ENCODE results near the gene PIAS2.

Gene PIAS2

GRCh38 chr18:46814399-46814798, 102.9 kb downstream of the PIAS2 start:
- TF ChIP-seq ZBTB7A (IDR thresholded peaks at IDR 0.05; ENCODE audit: low read depth) (no peak), NFIC (IDR thresholded peaks at IDR 0.05) (no peak), CREB1 (IDR thresholded peaks at IDR 0.05; ENCODE audit: low read depth) (no peak), RAD21 (IDR thresholded peaks at IDR 0.05; ENCODE audit: low read depth) (no peak), EGR1 (IDR thresholded peaks at IDR 0.05) (no peak), EP300 (IDR thresholded peaks at IDR 0.05; ENCODE audit: borderline replicate concordance) (no peak), TCF12 (IDR thresholded peaks at IDR 0.05; ENCODE audit: low read depth) (no peak), CEBPB (IDR thresholded peaks at IDR 0.05) (no peak)

- TF ChIP-seq FOXM1 (IDR thresholded peaks at IDR 0.05; ENCODE audit: borderline replicate concordance, low read depth) (no peak), MAX (IDR thresholded peaks at IDR 0.05) (no peak), CREB1 (IDR thresholded peaks at IDR 0.05; ENCODE audit: low read depth) (no peak), EGR1 (IDR thresholded peaks at IDR 0.05) (no peak), CEBPB (IDR thresholded peaks at IDR 0.05) (no peak), YY1 (IDR thresholded peaks at IDR 0.05; ENCODE audit: low read depth) (no peak), TCF12 (IDR thresholded peaks at IDR 0.05; ENCODE audit: low read depth) (no peak), RAD21 (IDR thresholded peaks at IDR 0.05; ENCODE audit: low read depth) (no peak), NFIC (IDR thresholded peaks at IDR 0.05) (no peak), REST (IDR thresholded peaks at IDR 0.05; ENCODE audit: low read depth) (no peak), USF1 (IDR thresholded peaks at IDR 0.05) (no peak), TAF1 (IDR thresholded peaks at IDR 0.05; ENCODE audit: low read depth) (no peak), ZBTB7A (IDR thresholded peaks at IDR 0.05; ENCODE audit: low read depth) (no peak), TEAD4 (IDR thresholded peaks at IDR 0.05) (no peak), EP300 (IDR thresholded peaks at IDR 0.05; ENCODE audit: borderline replicate concordance) (no peak)
These were observed 105.0 kb downstream of the PIAS2 start for GRCh38 chr18:46812311-46812710.

GRCh38 chr18:46810481-46811000, 106.8 kb downstream of the PIAS2 start:
- TF ChIP-seq CEBPB (IDR thresholded peaks at IDR 0.05) (no peak), REST (IDR thresholded peaks at IDR 0.05; ENCODE audit: low read depth) (no peak), YY1 (IDR thresholded peaks at IDR 0.05; ENCODE audit: low read depth) (no peak), ZBTB7A (IDR thresholded peaks at IDR 0.05; ENCODE audit: low read depth) (no peak), EGR1 (IDR thresholded peaks at IDR 0.05) (no peak), FOXM1 (IDR thresholded peaks at IDR 0.05; ENCODE audit: borderline replicate concordance, low read depth) (no peak), CREB1 (IDR thresholded peaks at IDR 0.05; ENCODE audit: low read depth) (no peak), RAD21 (IDR thresholded peaks at IDR 0.05; ENCODE audit: low read depth) (no peak)

- TF ChIP-seq USF1 (IDR thresholded peaks at IDR 0.05) (no peak), TCF12 (IDR thresholded peaks at IDR 0.05; ENCODE audit: low read depth) (no peak), REST (IDR thresholded peaks at IDR 0.05; ENCODE audit: low read depth) (no peak), EP300 (IDR thresholded peaks at IDR 0.05; ENCODE audit: borderline replicate concordance) (no peak), NFIC (IDR thresholded peaks at IDR 0.05) (no peak), TAF1 (IDR thresholded peaks at IDR 0.05; ENCODE audit: low read depth) (no peak), MAX (IDR thresholded peaks at IDR 0.05) (no peak), YY1 (IDR thresholded peaks at IDR 0.05; ENCODE audit: low read depth) (no peak), RAD21 (IDR thresholded peaks at IDR 0.05; ENCODE audit: low read depth) (no peak), CREB1 (IDR thresholded peaks at IDR 0.05; ENCODE audit: low read depth) (no peak), ZBTB7A (IDR thresholded peaks at IDR 0.05; ENCODE audit: low read depth) (no peak)
These were observed 108.2 kb downstream of the PIAS2 start for GRCh38 chr18:46809145-46809544.

Measured in Ishikawa (cell line).